Stimulated activated CD8-positive, alpha-beta memory T cell treated with anti-CD3 and anti-CD28 coated beads, Interleukin-12 subunit alpha, Interleukin-12 subunit beta, amount 100 ng/mL, for 1 hour (primary cell): ENCODE data around the gene METTL3.
A peak's percentile ranks its signal among the peaks of the same experiment; 100 is the strongest.

Experiments used
- DNase-seq: peaks from one replicate; pipeline ENCODE4 v3.0.0-alpha.2; 2020; ENCODE audit warnings: low read depth

Gene METTL3

GRCh38 chr14:21526672-21527317, 15.7 kb upstream of the METTL3 start:
- DNase-seq = no peak

GRCh38 chr14:21525962-21526671, 15.0 kb upstream of the METTL3 start, which contains the start of gene SALL2:
Gene SALL2, minus strand, starts transcription at chr14:21526346. Its CDS starts 219 bp downstream, at chr14:21526127.
- DNase-seq = peak; percentile 41

GRCh38 chr14:21525571-21525961, 14.4 kb upstream of the METTL3 start:
- no peak for DNase-seq

DNA sequence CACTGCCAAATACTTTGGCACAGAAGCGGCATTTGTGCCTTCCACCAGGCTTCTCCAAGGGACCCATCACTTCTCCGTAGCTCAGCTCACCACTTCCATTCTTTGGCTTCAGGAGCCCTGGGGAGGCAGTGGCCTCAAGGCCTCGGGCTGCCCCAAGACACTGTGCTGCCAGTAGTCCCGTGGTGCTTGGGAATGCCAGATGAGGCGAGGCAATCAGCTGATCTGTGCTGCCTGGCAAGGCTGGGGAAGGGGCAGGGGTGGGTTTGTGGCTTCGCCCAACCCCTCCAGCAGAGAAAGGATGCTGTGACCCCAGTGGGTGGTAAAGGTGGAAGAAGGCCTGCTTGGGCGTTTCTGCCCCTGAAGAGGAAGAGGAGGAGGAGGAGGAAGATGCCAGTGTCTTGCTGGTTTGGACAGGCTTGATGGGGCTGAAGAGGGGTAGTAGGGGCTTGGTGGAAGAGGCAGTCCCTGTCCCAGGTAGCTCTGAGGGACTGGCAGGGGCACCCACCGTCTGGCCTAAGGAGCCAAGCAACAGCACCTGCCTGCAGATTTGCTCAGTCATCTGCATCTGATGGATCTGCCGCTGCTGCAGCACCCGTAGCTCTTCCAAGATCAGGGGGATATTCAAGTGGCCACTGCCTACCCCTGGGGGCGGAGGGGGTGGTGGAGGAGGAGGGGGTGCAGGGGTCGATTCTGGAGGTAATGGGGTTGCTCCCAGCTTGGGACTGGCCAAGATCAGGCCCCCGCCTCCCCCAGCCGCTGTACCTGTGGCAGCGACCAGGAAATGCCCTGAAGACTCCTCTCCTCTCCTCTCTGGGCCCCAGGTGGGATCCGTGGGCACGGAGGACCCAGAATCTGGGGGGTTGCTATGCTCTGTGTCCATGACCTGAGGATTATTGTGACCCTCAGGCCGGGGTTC, 13.7 kb upstream of the METTL3 start:
- no peak for DNase-seq

- DNase-seq = no peak
Measured at GRCh38 chr14:21523203-21523602, 12.1 kb upstream of the METTL3 start.

DNA sequence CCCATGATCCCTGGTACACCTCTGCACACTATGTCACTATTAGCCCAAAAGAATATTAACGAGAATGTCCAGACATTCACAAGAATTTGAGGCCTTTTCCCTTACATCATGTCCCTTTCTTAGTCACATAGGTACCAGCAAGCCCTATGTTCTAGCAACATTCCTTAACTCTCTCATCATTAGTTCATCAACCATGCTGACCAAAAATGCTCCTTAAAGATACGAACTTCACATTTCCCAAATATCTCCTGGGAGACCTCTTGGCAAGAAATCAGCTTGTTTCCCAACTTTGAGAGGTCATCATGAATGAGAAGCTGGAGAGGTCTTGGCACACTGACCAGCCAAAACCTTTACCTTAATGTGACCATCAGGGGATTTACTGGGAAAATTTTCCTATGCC, 10.4 kb upstream of the METTL3 start:
- no peak for DNase-seq

GRCh38 chr14:21520767-21521166, 9.6 kb upstream of the METTL3 start:
- no peak for DNase-seq

DNA sequence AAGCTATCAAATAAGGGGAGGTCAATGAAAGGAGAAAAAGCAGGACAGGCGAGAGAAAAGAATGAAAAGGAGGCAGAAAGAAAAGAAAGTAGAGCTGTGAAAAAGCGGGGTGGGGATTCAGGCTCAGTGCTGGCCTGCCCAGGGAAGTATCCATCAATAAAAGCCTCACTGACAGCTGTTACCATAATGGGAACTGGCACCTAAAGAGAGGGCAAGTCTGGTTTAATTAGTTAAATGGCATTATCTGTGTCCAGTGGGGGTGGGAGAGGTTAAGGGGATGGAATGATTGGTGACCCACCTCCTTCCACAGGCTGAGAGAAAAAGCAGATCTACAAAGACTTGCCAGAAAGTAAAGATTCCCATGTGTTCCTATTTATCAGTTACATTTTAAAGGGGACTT, 7.6 kb upstream of the METTL3 start:
- DNase-seq = no peak

DNA sequence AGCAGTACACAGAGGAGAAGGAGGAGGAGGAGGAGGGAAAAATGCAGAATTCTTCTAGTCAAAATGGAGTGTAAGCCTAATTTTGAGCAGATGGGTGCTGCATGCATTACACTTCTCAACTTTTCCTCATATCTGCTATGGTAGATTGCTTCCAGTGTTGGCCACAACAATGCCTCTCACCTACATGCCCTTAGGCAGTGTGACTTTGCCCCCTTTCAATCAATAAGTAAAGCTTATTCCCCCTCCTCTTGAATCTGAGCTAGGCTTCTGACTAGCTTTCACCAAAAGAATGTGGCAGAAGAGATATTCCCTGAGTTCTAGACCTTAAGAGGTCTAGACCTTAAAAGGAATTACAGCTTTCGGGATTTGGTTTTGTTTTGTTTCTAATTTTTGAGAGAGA, 3.2 kb upstream of the METTL3 start:
- no peak for DNase-seq

DNA sequence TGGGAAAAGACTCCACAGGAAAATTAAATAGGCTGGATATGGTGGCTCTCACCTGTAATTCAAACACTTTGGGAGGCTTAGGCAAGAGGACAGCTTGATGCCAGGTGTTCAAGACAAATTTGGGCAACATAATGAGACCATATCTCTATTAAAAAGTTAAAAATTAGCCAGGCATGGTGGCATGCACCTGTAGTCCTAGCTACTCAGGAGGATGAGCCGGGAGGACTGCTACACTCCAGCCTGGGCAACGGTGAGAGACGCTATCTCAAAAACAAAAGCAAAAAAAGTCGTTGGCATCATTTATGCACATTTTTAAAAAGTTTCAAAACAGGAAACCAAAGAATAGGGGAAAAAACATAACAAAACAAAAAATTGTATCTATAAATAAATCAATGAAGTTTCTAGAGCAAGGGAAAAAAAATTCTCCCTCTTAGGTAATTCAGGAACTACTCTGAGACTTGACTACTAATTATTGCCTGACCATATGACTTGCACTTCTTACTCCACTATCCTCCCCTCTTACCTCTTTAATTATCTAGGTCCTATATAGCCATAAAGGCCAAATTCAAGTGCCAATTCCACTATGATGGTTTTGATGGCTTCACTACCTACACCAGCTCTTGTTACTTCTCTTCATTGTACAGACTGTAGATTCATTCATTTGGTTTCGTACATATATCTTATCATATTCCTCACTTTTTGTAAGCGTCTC, 1.6 kb downstream of the METTL3 start:
- DNase-seq = no peak

- no peak for DNase-seq
Measured at GRCh38 chr14:21506557-21506956, 4.6 kb downstream of the METTL3 start.

GRCh38 chr14:21505012-21505553, 6.1 kb downstream of the METTL3 start:
- no peak for DNase-seq

GRCh38 chr14:21503376-21503775, 7.8 kb downstream of the METTL3 start:
- DNase-seq = no peak

DNA sequence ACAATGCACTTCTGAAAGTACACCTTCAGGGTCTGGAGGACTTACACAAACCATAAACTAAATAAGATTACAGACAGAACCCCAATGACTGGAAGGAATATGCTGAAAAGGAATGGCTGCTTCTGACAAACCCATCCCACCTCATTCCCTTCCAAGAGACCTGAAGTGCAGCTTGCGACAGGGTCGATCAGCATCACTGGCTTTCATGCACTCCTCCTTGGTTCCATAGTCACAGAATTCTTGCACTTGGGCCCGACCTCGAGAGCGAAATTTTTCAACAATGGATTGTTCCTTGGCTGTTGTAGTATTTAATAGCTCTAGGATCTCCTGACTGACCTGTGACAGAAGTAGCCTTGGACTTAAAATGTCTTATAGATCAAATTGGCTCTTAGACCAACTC, 9.6 kb downstream of the METTL3 start:
- no peak for DNase-seq

DNA sequence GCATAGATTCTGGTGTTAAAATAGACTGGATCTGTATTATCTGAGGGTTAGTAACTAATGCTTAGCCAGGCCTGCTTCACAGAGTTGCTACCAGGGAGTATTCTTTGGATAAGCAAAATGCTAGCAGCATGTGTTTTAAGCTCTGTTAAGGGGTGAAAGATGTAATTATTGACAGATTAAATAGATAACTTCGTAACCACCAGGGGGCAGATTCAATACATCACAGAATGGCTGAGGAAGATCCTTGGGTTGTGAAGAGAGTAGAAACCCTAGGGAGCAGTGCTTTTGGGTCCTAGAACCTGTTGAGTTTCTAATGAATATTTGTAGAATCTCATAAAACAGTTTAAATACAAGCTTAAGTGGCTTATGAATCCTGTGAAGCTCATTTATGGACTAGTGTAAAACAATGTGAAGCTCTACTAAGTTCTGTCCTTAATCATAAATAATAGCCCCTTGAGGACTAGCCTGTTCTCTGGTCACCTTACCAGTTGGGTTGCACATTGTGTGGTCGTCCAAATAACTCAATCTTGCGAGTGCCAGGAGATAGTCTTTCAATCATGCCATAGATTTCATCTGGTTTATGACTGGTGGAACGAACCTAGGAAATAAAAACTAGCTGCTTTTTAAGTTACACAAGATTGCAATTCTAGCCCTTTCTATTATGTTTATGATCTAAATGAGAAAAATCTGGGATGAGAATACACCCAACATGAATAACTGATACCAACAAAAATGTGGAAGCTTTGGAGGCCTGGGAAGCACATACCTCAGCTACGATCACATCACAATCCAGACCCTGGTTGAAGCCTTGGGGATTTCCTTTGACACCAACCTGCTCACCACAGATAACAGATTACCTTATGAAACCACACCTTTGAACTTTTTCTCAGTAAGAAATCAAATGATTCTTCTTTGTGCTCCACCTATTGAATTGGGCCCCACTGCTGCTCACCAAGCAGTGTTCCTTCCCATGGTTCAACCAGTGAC, 12.3 kb downstream of the METTL3 start:
- DNase-seq = no peak

DNA sequence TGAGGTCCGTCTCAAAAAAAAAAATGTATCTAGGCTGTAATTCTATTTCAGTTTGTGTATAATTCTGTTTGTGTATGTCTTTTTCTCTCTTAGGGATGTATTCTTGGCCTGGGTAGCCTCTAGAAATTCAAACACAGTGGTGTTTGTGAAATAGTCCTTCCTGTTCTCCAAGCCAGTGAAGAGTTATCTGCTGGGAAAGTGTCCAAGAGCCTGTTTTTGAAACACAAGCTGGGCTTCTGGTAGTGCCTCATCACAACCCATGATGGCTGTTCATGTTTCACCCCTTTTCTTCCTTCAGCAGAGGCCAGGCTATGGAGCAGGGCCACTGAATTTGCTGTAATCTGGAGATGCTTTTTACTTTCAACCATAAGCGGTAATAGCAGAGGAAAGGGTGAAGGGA, 14.7 kb downstream of the METTL3 start:
- DNase-seq = no peak

DNA sequence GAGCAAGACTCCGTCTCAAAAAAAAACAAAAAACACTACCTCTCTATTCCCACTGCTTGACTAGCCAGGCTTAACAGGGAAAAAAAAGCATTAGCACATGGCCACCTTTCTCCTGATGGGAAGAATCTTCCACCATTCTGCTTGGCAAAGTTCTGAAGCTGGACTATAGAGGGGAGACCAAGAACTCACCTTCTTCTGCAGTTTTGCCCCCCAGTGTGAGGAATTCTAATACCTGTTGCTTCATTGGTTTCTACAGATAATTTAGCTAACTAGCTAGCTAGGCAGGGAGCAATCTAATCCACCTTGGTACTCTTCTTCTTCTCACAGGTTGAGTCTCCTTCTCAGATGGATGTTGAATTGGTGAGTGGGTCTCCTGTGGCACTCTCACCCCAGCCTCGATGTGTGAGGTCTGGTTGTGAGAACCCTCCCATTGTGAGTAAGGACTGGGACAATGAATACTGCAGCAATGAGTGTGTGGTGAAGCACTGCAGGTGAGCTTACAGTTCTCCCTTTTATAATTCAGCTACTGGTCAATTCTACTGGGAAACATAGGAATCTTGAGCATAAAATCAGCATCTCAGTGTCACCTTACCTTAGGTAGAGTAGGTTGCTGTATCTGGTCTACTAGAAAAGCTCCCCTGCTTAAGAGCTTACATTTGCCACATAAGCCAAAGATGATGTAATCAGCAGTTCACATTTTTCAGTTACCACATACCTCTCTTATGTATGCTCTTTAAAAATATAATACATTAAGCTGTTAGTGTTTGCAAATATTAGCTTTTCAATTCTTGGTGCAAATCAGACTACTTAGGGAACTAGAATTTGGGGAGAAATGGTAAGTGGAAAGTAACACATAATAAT, 16.0 kb downstream of the METTL3 start:
- DNase-seq = no peak

- no peak for DNase-seq
Measured at GRCh38 chr14:21486640-21487087, 24.5 kb downstream of the METTL3 start.

- DNase-seq = peak; percentile 90
Measured at GRCh38 chr14:21476925-21477681, 34.0 kb downstream of the METTL3 start, which contains the start of the genes RAB2B and TOX4. Gene RAB2B, minus strand, starts transcription at chr14:21476959. Its CDS starts 87 bp downstream, at chr14:21476872. Gene TOX4, plus strand, starts transcription at chr14:21477195. Its CDS starts 84 bp downstream, at chr14:21477279.
